Esophagus muscularis mucosa (tissue), 3 donors: Measurements from ENCODE around the gene DCAF6.

Experiments
- POLR2A ChIP-seq: fragments of 450-650 bp; IDR thresholded peaks from one replicate; pipeline ENCODE4 v1.6.1; 2017; ENCODE audit warnings: antibody characterized with exemption, moderate library complexity, mild to moderate bottlenecking, low read depth
- TF ChIP-seq, protein P1 (sequence below), 3 experiments: fragments of 200-600 bp in 2 of 3; fragments of 450-650 bp in 1 of 3; sonication (generic) in 2 of 3; IDR thresholded peaks; one replicate each; pipeline ENCODE4 v1.5.1; 2017 to 2019; ENCODE audit warnings: antibody characterized with exemption in 3 of 3, mild to moderate bottlenecking in 2 of 3, moderate library complexity in 1 of 3

GRCh38 chr1:168086438-168086837 lies 150.0 kb downstream of the DCAF6 start:
- TF ChIP-seq, protein P1, sequence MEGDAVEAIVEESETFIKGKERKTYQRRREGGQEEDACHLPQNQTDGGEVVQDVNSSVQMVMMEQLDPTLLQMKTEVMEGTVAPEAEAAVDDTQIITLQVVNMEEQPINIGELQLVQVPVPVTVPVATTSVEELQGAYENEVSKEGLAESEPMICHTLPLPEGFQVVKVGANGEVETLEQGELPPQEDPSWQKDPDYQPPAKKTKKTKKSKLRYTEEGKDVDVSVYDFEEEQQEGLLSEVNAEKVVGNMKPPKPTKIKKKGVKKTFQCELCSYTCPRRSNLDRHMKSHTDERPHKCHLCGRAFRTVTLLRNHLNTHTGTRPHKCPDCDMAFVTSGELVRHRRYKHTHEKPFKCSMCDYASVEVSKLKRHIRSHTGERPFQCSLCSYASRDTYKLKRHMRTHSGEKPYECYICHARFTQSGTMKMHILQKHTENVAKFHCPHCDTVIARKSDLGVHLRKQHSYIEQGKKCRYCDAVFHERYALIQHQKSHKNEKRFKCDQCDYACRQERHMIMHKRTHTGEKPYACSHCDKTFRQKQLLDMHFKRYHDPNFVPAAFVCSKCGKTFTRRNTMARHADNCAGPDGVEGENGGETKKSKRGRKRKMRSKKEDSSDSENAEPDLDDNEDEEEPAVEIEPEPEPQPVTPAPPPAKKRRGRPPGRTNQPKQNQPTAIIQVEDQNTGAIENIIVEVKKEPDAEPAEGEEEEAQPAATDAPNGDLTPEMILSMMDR (IDR thresholded peaks at IDR 0.05): no peak
- TF ChIP-seq POLR2A: no peak
